GM19099 (cell line): ENCODE data around the gene ACKR3.

Experiments used
- POLR2A ChIP-seq: IDR thresholded peaks from 3 replicates; pipeline ENCODE4 v1.6.1; 2011; ENCODE audit warnings: low read depth; ENCODE audit not compliant: insufficient read length; ENCODE audit errors: extremely low read depth

ACKR3 gene

GRCh38 chr2:236616624-236617023 is 47.0 kb downstream of the ACKR3 start:
- TF ChIP-seq POLR2A: no peak

- no peak for TF ChIP-seq POLR2A
Observed at GRCh38 chr2:236617221-236617737, 47.7 kb downstream of the ACKR3 start.

- TF ChIP-seq POLR2A: no peak
Observed at GRCh38 chr2:236617796-236618195, 48.2 kb downstream of the ACKR3 start.

GRCh38 chr2:236618370-236618769 is 48.7 kb downstream of the ACKR3 start:
- TF ChIP-seq POLR2A: no peak

- TF ChIP-seq POLR2A: no peak
Observed at GRCh38 chr2:236619910-236620612, 50.4 kb downstream of the ACKR3 start.

- no peak for TF ChIP-seq POLR2A
Observed at GRCh38 chr2:236621786-236622185, 52.2 kb downstream of the ACKR3 start.

- no peak for TF ChIP-seq POLR2A
Observed at GRCh38 chr2:236622201-236622600, 52.6 kb downstream of the ACKR3 start.

- no peak for TF ChIP-seq POLR2A
Observed at GRCh38 chr2:236622660-236623059, 53.0 kb downstream of the ACKR3 start.

GRCh38 chr2:236623816-236624215 is 54.2 kb downstream of the ACKR3 start:
- TF ChIP-seq POLR2A: no peak

GRCh38 chr2:236625156-236625690 is 55.6 kb downstream of the ACKR3 start:
- no peak for TF ChIP-seq POLR2A

- TF ChIP-seq POLR2A: no peak
Observed at GRCh38 chr2:236626391-236627150, 56.9 kb downstream of the ACKR3 start.

GRCh38 chr2:236627193-236627592 is 57.6 kb downstream of the ACKR3 start:
- no peak for TF ChIP-seq POLR2A

GRCh38 chr2:236627841-236628240 is 58.2 kb downstream of the ACKR3 start:
- TF ChIP-seq POLR2A: no peak

GRCh38 chr2:236628256-236628901 is 58.8 kb downstream of the ACKR3 start:
- TF ChIP-seq POLR2A: no peak

- TF ChIP-seq POLR2A: no peak
Observed at GRCh38 chr2:236628981-236629605, 59.5 kb downstream of the ACKR3 start.
